ENCODE results near the gene BCL2L13. TPM values are rescaled to one million over a fixed set of nuclear protein-coding genes. Genes with fewer than 3 reads are reported as not detected.
"Not testable (repeated sequence)": the region's sequence is repeated elsewhere in the genome, so short reads cannot be mapped to it uniquely, and the experiment has no call there.

The BCL2L13 gene
- total RNA-seq, 1 experiment from 2014 or later: 66.7 TPM

DNA sequence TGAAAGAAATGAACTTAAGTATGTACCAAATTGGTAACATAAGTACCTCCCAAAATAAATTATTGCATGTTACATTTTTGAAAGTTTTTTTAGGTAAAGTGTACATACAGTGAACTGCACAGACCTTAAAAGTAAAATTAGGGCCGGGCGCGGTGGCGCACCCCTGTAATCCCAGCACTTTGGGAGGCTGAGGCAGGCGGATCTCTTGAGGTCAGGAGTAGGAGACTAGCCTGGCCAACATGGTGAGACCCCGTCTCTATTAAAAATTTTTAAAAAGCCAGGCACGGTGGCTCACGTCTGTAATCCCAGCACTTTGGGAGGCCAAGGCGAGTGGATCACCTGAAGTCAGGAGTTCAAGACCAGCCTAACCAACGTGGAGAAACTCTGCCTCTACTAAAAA is 1.7 kb upstream of the BCL2L13 start:
- not testable (repeated sequence) for DNase-seq (ENCODE audit: low read depth)

- DNase-seq (ENCODE audit: low read depth): no peak
Observed at GRCh38 chr22:17637490-17638181, 921 bp upstream of the BCL2L13 start.

- no peak for DNase-seq (ENCODE audit: low read depth)
Observed at GRCh38 chr22:17638182-17638431, 450 bp upstream of the BCL2L13 start.

- peak; percentile 43 for DNase-seq (ENCODE audit: low read depth)
Observed at GRCh38 chr22:17639247-17639741, 737 bp downstream of the BCL2L13 start.

DNA sequence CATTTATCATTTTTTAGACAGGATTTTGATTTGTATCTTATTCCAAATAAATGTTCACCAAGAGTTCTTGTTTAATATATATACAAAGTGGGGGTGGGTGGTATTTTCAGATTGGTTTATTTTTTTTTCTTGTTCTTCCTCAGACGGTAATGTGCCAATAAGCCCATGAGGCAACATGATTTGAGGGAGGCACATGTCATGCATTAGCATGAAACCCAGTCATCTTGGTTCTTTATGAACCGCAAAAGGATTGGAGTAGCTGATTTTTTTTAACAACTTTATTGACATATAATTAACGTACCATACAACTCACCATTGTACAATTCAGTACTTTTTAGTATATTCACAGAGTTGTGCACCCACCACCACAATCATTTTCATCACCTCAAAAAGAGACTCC is 2.7 kb downstream of the BCL2L13 start:
- DNase-seq (ENCODE audit: low read depth): no peak

GRCh38 chr22:17642357-17642756 is 3.8 kb downstream of the BCL2L13 start:
- DNase-seq (ENCODE audit: low read depth): not testable (repeated sequence)

DNA sequence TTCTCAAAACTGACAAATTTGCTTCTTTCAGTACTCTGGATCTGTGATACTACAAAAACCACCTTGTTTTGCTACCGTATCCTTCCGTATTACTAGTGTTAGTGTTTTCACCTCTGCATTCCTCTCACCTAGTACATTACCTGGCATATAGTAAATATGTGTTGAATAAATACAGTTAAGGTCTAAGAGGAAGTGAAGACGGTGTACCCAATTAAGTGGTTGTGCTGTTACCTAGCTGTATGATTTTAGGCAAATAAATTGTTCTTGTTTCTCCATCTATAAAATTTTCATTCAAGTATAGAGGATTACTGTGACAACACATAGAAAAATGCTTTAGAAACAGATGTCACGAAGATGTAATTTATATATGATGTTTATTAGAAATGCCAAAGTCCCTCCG is 8.9 kb downstream of the BCL2L13 start:
- no peak for DNase-seq (ENCODE audit: low read depth)

GRCh38 chr22:17647991-17648390 is 9.4 kb downstream of the BCL2L13 start:
- DNase-seq (ENCODE audit: low read depth): no peak

- DNase-seq (ENCODE audit: low read depth): no peak
Observed at GRCh38 chr22:17648569-17648968, 10.0 kb downstream of the BCL2L13 start.

GRCh38 chr22:17655289-17655688 is 16.7 kb downstream of the BCL2L13 start:
- DNase-seq (ENCODE audit: low read depth): no peak

DNA sequence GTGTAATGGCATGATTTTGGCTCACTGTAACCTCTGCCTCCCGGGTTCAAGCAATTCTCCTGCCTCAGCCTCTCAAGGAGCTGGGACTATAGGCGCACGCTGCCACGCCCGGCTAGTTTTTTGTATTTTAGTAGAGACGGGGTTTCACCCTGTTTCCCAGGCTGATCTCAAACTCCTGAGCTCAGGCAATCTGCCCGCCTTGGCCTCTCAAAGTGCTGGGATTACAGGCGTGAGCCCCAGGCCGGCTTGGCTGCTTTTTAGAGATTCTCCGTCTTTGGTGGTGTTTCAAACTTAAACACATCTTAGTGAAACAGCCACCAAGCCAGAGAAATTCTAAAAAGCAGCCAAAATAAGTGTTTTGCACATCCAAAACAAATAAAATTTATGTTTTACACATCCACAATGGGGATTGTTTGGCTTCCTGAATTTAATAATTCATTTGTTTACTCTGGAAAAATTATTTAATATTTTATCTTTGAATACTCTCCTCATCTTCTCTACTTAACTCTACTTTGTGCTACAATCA is 18.4 kb downstream of the BCL2L13 start:
- no peak for DNase-seq (ENCODE audit: low read depth)

GRCh38 chr22:17664414-17665055 is 26.0 kb downstream of the BCL2L13 start:
- no peak for DNase-seq (ENCODE audit: low read depth)

DNA sequence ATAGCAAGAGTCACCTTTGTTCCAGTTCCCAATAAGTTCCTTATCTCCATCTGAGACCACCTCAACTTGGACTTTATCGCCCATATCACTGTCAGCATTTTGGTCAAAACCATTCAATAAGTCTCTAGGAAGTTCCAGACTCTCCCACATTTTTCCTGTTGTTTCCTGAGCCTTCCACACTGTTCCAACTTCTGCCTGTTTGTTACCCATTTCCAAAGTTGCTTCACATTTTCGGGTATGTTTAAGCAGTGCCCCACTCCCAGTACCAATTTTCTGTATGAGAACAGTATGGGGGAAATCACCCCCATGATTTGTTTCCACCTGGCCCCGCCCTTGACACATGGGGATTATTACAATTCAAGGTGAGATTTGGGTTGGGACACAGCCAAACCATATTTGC is 26.7 kb downstream of the BCL2L13 start:
- DNase-seq (ENCODE audit: low read depth): no peak

- no peak for DNase-seq (ENCODE audit: low read depth)
Observed at GRCh38 chr22:17665854-17666253, 27.3 kb downstream of the BCL2L13 start.

GRCh38 chr22:17671521-17672092 is 33.0 kb downstream of the BCL2L13 start:
- DNase-seq (ENCODE audit: low read depth): not testable (repeated sequence)

DNA sequence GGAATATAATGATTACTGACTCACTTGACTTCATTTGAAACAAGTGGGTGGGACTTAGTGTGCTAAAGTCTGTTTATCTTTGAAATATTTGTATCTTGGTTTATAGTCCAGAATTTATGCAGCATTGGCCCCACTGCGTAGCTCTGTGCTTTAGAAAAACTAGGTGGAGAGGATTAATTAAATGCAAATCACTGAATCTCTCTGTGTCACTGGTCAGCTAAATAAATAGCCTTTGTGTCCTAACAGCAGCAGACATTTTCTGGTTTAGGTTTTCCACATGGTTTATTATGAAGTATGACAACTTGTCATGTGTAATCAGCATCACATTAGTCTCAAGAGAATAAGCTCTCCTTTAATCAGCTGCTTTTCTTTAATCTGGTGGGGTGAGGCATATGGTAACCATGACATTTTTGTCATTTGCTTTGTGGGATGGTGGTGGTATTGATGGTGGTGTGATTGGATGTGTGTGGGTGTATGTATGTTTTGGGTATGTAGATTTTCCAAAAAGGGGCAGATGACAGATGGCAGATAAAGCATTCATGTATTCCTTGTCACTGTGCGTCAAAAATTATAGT is 33.9 kb downstream of the BCL2L13 start:
- peak; percentile 66 for DNase-seq (ENCODE audit: low read depth)

- no peak for DNase-seq (ENCODE audit: low read depth)
Observed at GRCh38 chr22:17674152-17674551, 35.6 kb downstream of the BCL2L13 start.

DNA sequence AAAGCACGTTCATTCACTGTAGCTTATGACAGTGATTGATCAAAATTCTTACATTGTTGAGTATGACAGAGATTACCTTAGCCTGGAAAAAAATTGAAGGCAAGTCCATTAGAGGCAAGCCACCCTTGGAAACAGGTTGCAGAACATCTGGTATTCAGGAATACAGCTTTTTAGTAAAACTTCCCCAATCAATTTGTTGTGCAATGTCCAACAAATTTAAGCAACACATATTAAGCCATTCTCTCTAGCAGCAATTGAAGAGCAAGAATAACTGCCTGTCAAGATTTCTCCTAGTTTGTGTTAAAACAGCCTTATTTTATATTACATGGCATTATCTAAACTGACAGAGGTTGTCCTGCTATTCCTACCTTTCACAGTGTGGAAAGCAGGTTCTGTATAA is 37.0 kb downstream of the BCL2L13 start:
- no peak for DNase-seq (ENCODE audit: low read depth)

DNA sequence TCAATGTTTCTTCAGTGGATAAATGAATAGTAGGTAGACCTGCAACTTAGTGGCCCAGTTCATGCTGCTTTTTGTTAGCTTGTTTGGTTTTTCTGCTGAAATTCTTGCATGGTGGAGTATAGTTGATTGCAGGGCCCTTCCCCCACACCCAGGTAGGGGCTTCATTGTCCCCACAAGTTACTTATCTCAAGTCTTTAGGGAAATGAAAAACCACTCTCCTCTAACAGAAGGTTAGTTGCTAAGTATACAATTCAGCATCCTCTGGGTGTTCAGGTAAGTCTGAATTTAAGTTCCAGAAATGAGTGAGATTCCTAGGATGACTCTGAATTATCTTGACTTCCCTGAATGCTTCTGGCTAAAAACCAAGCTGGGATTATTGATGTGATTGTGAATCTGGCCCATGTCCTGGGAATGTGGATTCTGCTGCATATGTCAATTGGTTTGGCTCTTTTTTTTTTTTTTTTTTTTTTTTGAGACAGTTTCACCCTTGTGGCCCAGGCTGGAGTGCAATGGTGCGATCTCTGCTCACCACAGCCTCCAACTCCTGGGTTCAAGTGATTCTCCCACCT is 40.3 kb downstream of the BCL2L13 start:
- DNase-seq (ENCODE audit: low read depth): no peak

DNA sequence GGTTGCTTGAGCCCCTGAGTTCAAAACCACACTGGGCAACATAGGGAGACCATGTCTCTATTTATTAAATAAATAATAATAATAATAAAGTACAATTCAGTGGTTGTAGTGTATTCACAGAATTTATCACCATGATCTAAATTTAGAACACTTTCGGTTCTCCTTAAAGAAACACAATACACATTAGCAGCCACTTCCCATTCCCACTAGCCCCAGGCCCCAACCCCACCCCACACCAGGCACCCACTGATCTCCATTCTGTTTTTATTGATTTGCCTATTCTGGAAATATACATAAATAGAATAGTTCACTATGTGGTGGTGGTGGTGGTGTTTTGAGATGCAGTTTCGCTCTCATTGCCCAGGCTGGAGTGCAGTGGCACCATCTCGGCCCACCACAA is 45.7 kb downstream of the BCL2L13 start:
- DNase-seq (ENCODE audit: low read depth): no peak

DNA sequence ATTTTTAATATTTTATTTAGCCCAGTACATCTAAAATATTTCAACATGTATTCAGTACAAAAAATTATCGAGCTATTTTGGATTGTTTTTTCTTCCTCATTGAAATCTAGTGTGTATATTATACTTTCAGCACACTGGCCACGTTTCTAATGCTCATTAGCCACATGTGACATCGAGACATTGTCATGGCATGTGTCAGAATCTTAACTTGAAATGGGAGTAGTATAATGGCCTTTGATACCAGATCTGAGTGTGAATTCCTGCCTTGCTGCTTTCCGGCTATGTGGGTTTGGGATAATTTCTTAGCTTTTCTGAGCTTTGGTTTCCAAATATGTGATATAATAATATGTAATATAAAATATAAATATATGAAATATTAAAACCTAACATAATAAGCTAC is 54.3 kb downstream of the BCL2L13 start:
- DNase-seq (ENCODE audit: low read depth): no peak

- no peak for DNase-seq (ENCODE audit: low read depth)
Observed at GRCh38 chr22:17694193-17694592, 55.6 kb downstream of the BCL2L13 start.
